BJ (cell line): ENCODE measurements around the gene HAS3. TPM values are rescaled to one million over a fixed set of nuclear protein-coding genes. Genes with fewer than 3 reads are reported as not detected.

Experiments
- CTCF ChIA-PET: fragments of 350-600 bp; formaldehyde crosslinking; extraction: SDS; loops from one replicate; lab custom pipeline; 2021; ENCODE audit warnings: antibody characterized with exemption, inconsistent platforms; lab: Yijun Ruan, JAX
- POLR2A ChIA-PET: fragments of 300-600 bp; sonication (Branson Sonifier 250); formaldehyde crosslinking; extraction: SDS; loops from one replicate; lab custom pipeline; 2021; ENCODE audit warnings: antibody characterized with exemption; lab: Charles Lee
- DNase-seq: peaks from one replicate; pipeline ENCODE4 v3.0.0-alpha.2; 2011; ENCODE audit warnings: low read depth
- H3K27me3 ChIP-seq: 2 replicates; pipeline ENCODE4 v1.6.0; 2011; ENCODE audit warnings: low read length; ENCODE audit not compliant: control insufficient read depth, insufficient read depth
- H3K36me3 ChIP-seq: 2 replicates; pipeline ENCODE4 v1.5.1; 2011; ENCODE audit warnings: low read length; ENCODE audit not compliant: control insufficient read depth, insufficient read depth
- H3K4me3 ChIP-seq: 2 replicates; pipeline ENCODE4 v1.5.1; 2011; ENCODE audit warnings: low read depth, mild to moderate bottlenecking, control low read depth, low read length
- CTCF ChIP-seq: IDR thresholded peaks from 2 replicates; pipeline ENCODE4 v1.5.1; 2011; ENCODE audit warnings: low read depth, mild to moderate bottlenecking, control low read depth, inconsistent platforms, low read length, moderate library complexity; ENCODE audit not compliant: insufficient read depth
- polyA plus RNA-seq: library from polyadenylated mRNA; depleted of rRNA; stranded (reverse); fragments of >200 nt; gene quantifications from 2 replicates; pipeline ENCODE4 v1.2.3, GENCODE V29; 2011

Gene HAS3
- polyA plus RNA-seq, 1 experiment = 2.3 TPM

- DNase-seq = peak; percentile 38
- H3K27me3 ChIP-seq = no peaks in the 10 kb centered on the region
- TF ChIP-seq CTCF = no peak
- ChIA-PET POLR2A (no interaction called here), CTCF (interaction anchor here (0.8 to 0.9 kb wide), 2 partner anchors 27 to 32 kb away, joined by 3 read pairs; partner anchors contain the start of gene HAS3)
- no peak overlapping the region for H3K4me3 ChIP-seq
- H3K36me3 ChIP-seq = no peaks in the 10 kb centered on the region
Observed at GRCh38 chr16:69073181-69073702, 32.2 kb upstream of the HAS3 start.

DNA sequence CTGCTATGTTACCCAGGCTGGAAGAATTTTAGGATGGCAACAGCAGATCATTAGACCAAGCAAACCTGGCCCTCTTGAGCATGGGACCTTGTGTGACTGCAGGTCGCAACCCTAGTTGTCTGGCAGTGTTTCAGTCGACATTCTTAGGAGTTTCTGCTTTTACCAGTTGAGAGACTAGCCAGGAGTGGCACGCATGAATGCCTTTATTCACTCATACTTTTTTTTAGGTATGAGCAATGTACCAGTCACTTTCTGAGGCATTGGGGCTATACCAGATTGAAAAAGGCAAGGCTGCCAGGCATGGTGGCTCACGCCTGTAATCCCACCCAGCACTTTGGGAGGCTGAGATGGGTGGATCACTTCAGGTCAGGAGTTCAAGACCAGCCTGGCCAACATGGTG lies 28.2 kb upstream of the HAS3 start:
- H3K4me3 ChIP-seq = no peak overlapping the region
- no peak for DNase-seq
- CTCF ChIA-PET = no interaction called here
- TF ChIP-seq CTCF = no peak
- POLR2A ChIA-PET = no interaction called here
- H3K36me3 ChIP-seq = no peaks in the 10 kb centered on the region
- no peaks in the 10 kb centered on the region for H3K27me3 ChIP-seq

GRCh38 chr16:69078073-69078472 lies 27.4 kb upstream of the HAS3 start:
- CTCF ChIA-PET = no interaction called here
- TF ChIP-seq CTCF = no peak

DNA sequence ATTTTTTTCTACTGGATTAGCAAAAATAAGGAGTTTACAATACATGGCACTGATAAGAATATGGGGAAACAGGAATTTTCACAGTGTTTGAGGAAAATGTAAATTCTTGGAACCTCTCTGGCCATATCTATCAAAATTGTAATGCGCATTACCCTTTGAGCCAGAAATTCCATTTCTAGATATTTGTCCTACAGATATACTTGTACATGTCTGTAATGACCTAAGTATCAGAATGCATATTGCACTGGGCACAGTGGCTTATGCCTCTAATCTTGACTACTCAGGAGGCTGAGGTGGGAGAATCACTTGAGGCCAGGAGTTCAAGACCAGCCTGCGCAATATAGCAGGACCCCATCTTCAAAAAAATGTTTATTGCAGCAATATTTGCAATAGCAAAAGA lies 25.8 kb upstream of the HAS3 start:
- no peaks in the 10 kb centered on the region for H3K36me3 ChIP-seq
- no peaks in the 10 kb centered on the region for H3K27me3 ChIP-seq
- H3K4me3 ChIP-seq = no peak overlapping the region
- CTCF ChIA-PET = no interaction called here
- POLR2A ChIA-PET = no interaction called here
- DNase-seq = no peak
- TF ChIP-seq CTCF = no peak

More at GRCh38 chr16:69078073-69078472, 27.4 kb upstream of the HAS3 start:
- no peaks in the 10 kb centered on the region for H3K36me3 ChIP-seq
- H3K4me3 ChIP-seq = no peak overlapping the region
- POLR2A ChIA-PET = no interaction called here
- no peaks in the 10 kb centered on the region for H3K27me3 ChIP-seq
- no peak for DNase-seq

DNA sequence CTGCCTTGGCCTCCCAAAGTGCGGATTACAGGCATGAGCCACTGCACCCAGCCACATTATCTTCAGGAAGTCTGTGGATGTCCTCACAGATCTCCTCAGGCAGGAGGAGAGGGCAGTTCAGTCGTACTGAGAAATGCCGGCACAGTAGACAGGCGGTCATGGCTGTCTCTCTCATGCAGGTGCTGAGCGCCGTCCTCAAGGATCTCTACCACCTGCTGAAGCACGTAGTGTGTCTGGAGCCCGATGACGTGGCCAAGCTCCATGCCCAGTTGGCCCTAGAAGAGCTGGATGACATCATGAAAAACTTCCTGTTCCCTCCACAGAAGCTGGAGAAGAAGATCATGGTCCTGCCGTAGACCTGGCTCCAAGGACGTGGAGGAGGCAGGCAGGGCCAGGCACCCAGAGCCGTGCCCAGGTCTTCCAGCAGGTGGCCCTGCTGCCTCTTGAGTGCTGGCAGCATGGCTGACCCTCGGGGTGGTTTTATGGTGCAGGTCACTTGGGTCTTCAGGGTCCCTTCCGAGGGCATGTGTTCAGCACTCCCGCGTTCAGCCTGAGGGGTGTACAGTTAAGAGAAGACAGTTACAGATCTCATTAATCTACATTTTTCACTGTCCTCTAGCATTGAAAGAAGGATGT lies 22.0 kb upstream of the HAS3 start:
- H3K36me3 ChIP-seq = no peaks in the 10 kb centered on the region
- POLR2A ChIA-PET = no interaction called here
- no peaks in the 10 kb centered on the region for H3K27me3 ChIP-seq
- DNase-seq = no peak
- no peak overlapping the region for H3K4me3 ChIP-seq
- CTCF ChIA-PET = no interaction called here
- TF ChIP-seq CTCF = no peak
